HepG2 (cell line): ENCODE data around the gene ARF6. TPM values are rescaled to one million over a fixed set of nuclear protein-coding genes. Genes with fewer than 3 reads are reported as not detected.

Experiments
- AKNA ChIP-seq: sonication (generic); formaldehyde crosslinking; IDR thresholded peaks from 2 replicates; pipeline ENCODE4 v1.4.0; 2020; ENCODE audit warnings: missing genetic modification reagents, borderline replicate concordance
- ATM ChIP-seq: fragments of 450-650 bp; IDR thresholded peaks from 2 replicates; pipeline ENCODE4 v1.7.1; 2017; ENCODE audit warnings: mild to moderate bottlenecking, borderline replicate concordance
- GATAD1 ChIP-seq: IDR thresholded peaks from 2 replicates; pipeline ENCODE4 v1.6.1; 2016; ENCODE audit warnings: missing genetic modification reagents, missing compliant biosample characterization
- HES4 ChIP-seq: sonication (generic); formaldehyde crosslinking; IDR thresholded peaks from 2 replicates; pipeline ENCODE4 v1.9.0; 2021; ENCODE audit warnings: mild to moderate bottlenecking, missing genetic modification reagents, borderline replicate concordance
- HNF4A ChIP-seq: sonication (generic); formaldehyde crosslinking; IDR thresholded peaks from 2 replicates; pipeline ENCODE4 v1.4.0; 2020; ENCODE audit warnings: missing genetic modification reagents
- HOXA5 ChIP-seq: sonication (generic); formaldehyde crosslinking; IDR thresholded peaks from 2 replicates; pipeline ENCODE4 v1.4.0; 2020; ENCODE audit warnings: missing genetic modification reagents
- HOXD1 ChIP-seq: sonication (generic); formaldehyde crosslinking; IDR thresholded peaks from 2 replicates; pipeline ENCODE4 v1.5.0; 2020; ENCODE audit warnings: missing genetic modification reagents
- MXI1 ChIP-seq: IDR thresholded peaks from 3 replicates; pipeline ENCODE4 v1.6.1; 2012; ENCODE audit warnings: low read depth, low read length, inconsistent platforms, borderline replicate concordance
- MZF1 ChIP-seq: sonication (generic); formaldehyde crosslinking; IDR thresholded peaks from 2 replicates; pipeline ENCODE4 v1.8.1; 2023; ENCODE audit warnings: mild to moderate bottlenecking, missing genetic modification reagents, borderline replicate concordance
- PHF21A ChIP-seq: sonication (generic); formaldehyde crosslinking; IDR thresholded peaks from 2 replicates; pipeline ENCODE4 v1.5.0; 2020; ENCODE audit warnings: mild to moderate bottlenecking, missing genetic modification reagents
- SNAPC2 ChIP-seq: sonication (generic); formaldehyde crosslinking; IDR thresholded peaks from 2 replicates; pipeline ENCODE4 v1.8.1; 2022; ENCODE audit warnings: mild to moderate bottlenecking, missing genetic modification reagents
- SNAPC4 ChIP-seq: sonication (generic); formaldehyde crosslinking; IDR thresholded peaks from 2 replicates; pipeline ENCODE4 v1.4.0; 2020; ENCODE audit warnings: mild to moderate bottlenecking, missing genetic modification reagents
- SP1 ChIP-seq, 2 experiments: fragments of 450-650 bp in 1 of 2; sonication (generic) in 1 of 2; formaldehyde crosslinking in 1 of 2; IDR thresholded peaks; 2 replicates each; pipeline versions ENCODE4 v1.4.0 to v1.6.1; 2016 to 2020; ENCODE audit warnings: missing genetic modification reagents in 1 of 2
- SRSF1 ChIP-seq: fragments of 200-400 bp; formaldehyde crosslinking; optimal IDR thresholded peaks from 2 replicates; pipeline ENCODE3; 2017; ENCODE audit warnings: mild to moderate bottlenecking, low read depth, low read length, moderate library complexity
- ZFP82 ChIP-seq: sonication (generic); formaldehyde crosslinking; IDR thresholded peaks from 2 replicates; pipeline ENCODE4 v1.5.1; 2020; ENCODE audit warnings: mild to moderate bottlenecking, missing genetic modification reagents, borderline replicate concordance
- ZNF468 ChIP-seq: sonication (generic); formaldehyde crosslinking; IDR thresholded peaks from 2 replicates; pipeline ENCODE4 v1.8.0; 2022; ENCODE audit warnings: mild to moderate bottlenecking, moderate library complexity, missing genetic modification reagents
- ZNF543 ChIP-seq: sonication (generic); formaldehyde crosslinking; IDR thresholded peaks from 2 replicates; pipeline ENCODE4 v1.4.0; 2020; ENCODE audit warnings: mild to moderate bottlenecking, missing genetic modification reagents
- ZNF780A ChIP-seq: sonication (generic); formaldehyde crosslinking; IDR thresholded peaks from 2 replicates; pipeline ENCODE4 v1.8.0; 2022; ENCODE audit warnings: mild to moderate bottlenecking, missing genetic modification reagents, moderate library complexity
- polyA plus RNA-seq, 8 experiments: library from polyadenylated mRNA; depleted of rRNA in 3 of 8; stranded (reverse) in 7 of 8; unstranded in 1 of 8; fragments of >200 nt; fragmentation: Illumina TruSeq in 4 of 8; extraction: Trizol in 4 of 8; gene quantifications; 2 replicates each; pipeline versions ENCODE4 v1.2.1 to v1.2.3, GENCODE V29; 2011 to 2016; ENCODE audit warnings: low read depth in 4 of 8, missing spikeins in 1 of 8, mixed read lengths in 1 of 8; ENCODE audit not compliant: insufficient read depth in 1 of 8
- total RNA-seq, 5 experiments: library from RNA; depleted of rRNA; stranded (reverse); fragments of >200 nt; fragmentation: Illumina TruSeq; extraction: Trizol; gene quantifications; 2 replicates each; pipeline ENCODE4 v1.2.3, GENCODE V29; 2016; ENCODE audit warnings: low read depth in 1 of 5
- TF ChIP-seq, protein P1 (sequence below), 2 experiments: fragments of 450-650 bp in 1 of 2; sonication (generic) in 1 of 2; formaldehyde crosslinking; IDR thresholded peaks; 2 replicates each; pipeline versions ENCODE4 v1.5.0 to v1.8.0; 2020 to 2022; ENCODE audit warnings: mild to moderate bottlenecking in 1 of 2, missing genetic modification reagents in 1 of 2

Gene ARF6
- total and polyA plus RNA-seq, 2 of the 13 experiments (the other 11 are each of a cell fraction or from before 2014, with no cell fraction given) = 12.7 to 31.9 TPM

DNA sequence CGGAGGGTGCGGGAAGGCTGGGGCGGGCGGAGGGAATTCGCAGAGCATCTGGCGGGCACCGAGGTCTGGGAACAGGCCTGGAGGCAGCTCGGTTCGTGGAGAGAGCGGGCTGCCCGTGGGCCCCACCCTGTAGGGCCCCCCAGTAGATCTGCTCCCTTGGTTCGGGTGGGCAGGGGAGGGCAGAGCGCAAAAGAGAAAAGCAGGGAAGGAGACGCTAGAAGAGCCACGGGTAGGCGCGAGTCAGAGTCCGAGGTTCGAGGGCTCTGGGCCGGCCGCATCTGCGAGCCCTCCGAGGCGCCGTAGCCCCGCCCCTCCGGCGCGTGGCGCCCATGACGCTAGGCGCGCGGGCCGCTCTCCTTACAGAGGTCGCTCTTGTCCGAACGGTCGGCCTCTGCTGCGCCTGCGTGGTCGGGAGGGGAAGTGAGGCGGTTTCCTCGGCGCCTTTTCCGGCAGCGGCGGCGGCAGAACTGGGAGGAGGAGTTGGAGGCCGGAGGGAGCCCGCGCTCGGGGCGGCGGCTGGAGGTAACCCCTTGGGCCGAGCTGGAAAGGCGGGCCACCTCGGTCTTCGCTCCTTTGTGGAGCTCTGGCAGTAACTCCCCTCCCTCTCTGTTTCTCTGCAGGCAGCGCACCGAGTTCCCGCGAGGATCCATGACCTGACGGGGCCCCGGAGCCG lies at the start of gene ARF6 (continued):
- TF ChIP-seq HOXA5 (peak; percentile 63), ZFP82 (no peak; the same call in none of the 2 replicates), HNF4A (CRISPR knock-in tag) (peak; percentile 69), SP1 (IDR thresholded peaks at IDR 0.05) (no peak), SP1 (CRISPR knock-in tag; IDR thresholded peaks at IDR 0.05) (peak; percentile 85), ZNF780A (CRISPR knock-in tag) (no peak), AKNA (CRISPR knock-in tag) (no peak; the same call in 1 of the 2 replicates), MZF1 (CRISPR knock-in tag) (no peak), GATAD1 (CRISPR knock-in tag) (peak; percentile 91), ZNF468 (CRISPR knock-in tag) (no peak), ATM (no peak), HOXD1 (peak; percentile 55; the same call in 1 of the 2 replicates), SNAPC4 (CRISPR knock-in tag) (peak; percentile 89), SRSF1 (peak; percentile 87), ZNF543 (CRISPR knock-in tag) (peak; percentile 83), MXI1 (peak; percentile 82; the same call in 1 of the 3 replicates), PHF21A (peak; percentile 56; the same call in 1 of the 2 replicates), HES4 (peak; percentile 53; the same call in 1 of the 2 replicates), SNAPC2 (peak; percentile 68; the same call in 1 of the 2 replicates)
- TF ChIP-seq, protein P1, sequence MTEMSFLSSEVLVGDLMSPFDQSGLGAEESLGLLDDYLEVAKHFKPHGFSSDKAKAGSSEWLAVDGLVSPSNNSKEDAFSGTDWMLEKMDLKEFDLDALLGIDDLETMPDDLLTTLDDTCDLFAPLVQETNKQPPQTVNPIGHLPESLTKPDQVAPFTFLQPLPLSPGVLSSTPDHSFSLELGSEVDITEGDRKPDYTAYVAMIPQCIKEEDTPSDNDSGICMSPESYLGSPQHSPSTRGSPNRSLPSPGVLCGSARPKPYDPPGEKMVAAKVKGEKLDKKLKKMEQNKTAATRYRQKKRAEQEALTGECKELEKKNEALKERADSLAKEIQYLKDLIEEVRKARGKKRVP (CRISPR knock-in tag; IDR thresholded peaks at IDR 0.05) = peak in 1 of 2 experiments; percentile 34; a peak in 1 of 4 replicates
